HG03139 (cell line): Measurements from ENCODE around the gene RCE1.
"Not testable (repeated sequence)": the region's sequence is repeated elsewhere in the genome, so short reads cannot be mapped to it uniquely, and the experiment has no call there.

ENCODE experiments used
- ATAC-seq: cut with Tn5 transposase; IDR thresholded peaks from one replicate; pipeline ENCODE4 v1.9.1; 2021; ENCODE audit not compliant: unreplicated experiment

The RCE1 gene, protein sequence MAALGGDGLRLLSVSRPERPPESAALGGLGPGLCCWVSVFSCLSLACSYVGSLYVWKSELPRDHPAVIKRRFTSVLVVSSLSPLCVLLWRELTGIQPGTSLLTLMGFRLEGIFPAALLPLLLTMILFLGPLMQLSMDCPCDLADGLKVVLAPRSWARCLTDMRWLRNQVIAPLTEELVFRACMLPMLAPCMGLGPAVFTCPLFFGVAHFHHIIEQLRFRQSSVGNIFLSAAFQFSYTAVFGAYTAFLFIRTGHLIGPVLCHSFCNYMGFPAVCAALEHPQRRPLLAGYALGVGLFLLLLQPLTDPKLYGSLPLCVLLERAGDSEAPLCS

DNA sequence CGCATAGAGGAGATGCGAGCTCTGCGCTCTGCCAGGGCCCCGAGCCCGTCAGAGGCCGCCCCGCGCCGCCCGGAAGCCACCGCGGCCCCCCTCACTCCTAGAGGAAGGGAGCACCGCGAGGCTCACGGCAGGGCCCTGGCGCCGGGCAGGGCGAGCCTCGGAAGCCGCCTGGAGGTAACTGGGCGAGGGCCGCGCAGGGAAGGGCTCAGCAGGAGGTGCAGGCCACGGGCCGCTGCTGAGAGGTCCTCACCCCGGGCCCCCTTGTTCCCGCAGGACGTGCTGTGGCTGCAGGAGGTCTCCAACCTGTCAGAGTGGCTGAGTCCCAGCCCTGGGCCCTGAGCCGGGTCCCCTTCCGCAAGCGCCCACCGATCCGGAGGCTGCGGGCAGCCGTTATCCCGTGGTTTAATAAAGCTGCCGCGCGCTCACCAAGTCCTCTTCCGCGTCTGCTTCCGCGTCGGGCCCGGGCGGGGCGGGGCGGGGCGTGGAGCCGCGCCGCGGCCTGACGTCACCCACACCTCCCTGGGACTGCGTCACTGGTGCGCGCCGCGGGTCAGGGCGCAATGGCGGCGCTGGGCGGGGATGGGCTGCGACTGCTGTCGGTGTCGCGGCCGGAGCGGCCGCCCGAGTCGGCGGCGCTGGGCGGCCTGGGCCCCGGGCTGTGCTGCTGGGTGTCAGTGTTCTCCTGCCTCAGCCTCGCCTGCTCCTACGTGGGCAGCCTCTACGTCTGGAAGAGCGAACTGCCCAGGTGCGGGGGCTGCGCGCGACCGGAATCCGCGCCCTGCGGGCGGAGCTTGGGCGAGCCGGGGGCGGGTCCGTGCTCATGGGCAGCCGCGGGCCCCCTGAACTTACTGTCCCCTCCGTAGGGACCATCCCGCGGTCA lies at the start of gene RCE1:
RCE1 (plus strand) TSS at position 546 of the 880 bp plus-strand sequence; CDS start at position 561, 15 bp downstream.
- peak; percentile 73 for ATAC-seq

DNA sequence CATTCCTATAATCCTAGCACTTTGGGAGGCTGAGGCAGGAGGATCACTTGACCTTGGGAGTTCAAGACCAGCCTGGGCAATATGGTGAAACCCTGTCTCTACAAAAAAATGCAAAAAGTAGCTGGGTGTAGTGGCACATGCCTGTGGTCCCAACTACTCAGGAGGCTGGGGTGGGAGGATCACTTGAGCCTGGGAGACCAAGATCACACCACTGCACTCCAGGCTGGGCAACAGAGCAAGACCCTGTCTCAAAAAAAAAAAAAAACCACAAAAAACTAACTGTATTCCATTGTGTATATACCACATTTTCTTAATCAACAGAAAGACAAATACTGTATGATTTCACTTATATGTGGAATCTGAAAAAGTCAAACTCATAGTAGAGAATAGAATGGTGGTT lies 43.4 kb upstream of the RCE1 start:
- ATAC-seq = not testable (repeated sequence)

DNA sequence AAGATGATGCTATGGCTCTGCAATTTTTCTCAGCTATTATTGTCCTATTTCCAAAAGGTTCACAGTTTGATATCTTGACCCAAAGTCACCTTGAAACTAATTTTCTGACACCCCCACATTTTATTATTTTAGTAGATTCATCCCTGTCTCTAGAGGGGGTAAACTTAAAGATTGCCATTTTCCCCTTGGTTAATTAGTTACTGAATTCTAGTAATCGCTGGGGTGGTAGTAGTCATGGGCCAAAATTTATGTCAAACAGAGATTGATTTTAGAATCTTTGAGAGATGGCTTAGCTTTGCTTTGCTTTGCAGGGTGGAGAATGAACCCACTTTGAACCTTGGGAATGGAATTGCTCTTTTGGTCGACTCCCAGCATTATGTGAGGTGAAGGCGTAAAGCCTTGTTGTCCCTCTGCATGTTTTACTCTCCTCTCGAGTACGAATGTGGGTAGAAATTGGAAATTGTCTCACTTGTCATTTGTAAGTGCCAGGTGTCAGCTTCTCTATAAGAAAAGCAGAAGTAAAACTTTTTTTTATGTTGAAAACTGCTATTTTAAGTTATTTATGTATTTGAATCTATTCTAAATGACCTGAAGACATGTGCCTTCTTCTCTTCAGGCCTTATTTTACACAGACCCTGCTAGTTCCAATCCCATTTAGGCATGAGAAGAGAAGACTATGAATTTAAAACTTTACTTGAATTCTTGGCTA lies 42.4 kb upstream of the RCE1 start:
- no peak for ATAC-seq

DNA sequence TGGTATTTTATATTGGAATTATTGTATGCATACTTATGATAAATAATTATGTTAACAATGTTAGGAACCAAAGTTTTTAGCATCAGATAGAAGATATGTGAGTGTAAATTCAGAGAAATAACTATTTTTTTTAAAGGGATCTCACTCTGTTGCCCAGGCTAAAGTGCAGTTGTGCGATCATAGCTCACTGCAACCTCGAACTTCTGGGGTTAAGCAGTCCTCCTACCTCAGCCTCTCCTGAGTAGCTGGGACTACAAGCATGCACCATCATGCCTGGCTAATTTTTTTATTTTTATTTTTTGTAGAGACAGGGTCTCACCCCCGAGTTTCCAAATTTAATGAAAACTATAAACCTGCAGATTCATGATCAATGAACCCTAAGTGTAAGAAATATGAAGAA lies 33.6 kb upstream of the RCE1 start:
- ATAC-seq = no peak

DNA sequence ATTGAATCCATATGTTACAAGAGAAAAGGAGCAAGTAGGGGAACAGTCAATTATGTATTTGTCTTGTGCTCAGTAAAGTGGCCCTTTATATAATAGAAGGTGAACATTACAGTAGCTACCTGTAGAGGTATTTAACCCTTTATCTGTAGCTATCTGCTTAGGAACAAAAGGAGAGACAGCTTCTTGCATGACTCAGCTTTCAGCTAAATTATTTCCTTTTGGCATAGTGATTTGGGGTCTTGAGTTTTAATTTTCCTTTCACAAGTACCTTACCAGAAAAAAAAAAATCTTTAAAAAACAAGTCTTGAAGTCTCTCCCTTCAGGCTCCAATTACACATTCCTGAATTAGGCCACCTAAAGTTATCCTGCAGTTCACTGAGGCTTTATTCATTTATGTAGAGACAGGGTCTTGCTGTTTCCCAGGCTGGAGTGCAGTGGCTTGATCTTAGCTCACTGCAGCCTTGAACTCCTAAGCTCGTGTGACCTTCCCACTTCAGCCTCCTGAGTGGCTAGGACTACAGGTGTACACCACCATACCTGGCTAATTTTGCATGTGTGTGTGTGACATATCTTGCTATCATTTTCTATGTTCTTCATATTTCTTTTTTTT lies 32.6 kb upstream of the RCE1 start:
- ATAC-seq = no peak

DNA sequence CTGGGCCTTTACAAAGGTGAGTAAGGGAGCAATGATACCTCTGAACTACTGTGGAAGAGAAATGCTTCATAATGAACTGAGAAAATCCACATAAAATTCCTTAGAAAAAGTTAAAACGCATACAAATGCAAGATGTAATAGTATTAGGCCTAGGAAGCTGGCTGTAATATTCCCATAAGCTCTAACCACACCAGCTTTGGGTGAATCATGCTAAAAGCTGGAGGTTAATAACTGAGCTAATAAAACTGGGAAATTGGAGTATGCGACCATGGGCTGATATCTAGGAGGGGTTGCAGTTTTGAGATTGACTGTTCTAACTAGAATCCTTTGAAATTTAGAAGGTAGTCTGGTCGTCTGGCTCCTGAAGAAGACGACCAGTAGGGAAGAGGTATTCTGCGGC lies 28.6 kb upstream of the RCE1 start:
- no peak for ATAC-seq

DNA sequence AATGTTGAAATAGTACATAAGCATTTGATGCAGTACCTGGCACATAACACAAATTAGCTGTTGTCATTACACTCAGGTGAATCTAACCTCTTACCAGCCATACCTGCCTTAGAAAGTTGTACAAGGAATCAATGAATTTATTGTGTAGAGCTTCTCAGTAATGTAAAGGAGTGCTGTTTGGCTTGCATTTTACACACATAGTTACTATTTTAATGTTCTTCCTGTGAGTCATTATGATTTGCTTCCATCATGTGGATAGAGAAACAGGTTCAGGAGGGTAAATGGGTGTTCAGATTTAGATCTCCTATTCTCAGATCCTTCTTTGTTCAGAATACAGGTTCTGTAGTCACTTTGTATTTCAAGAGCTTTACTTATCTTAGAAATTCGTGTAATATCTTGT lies 27.6 kb upstream of the RCE1 start:
- no peak for ATAC-seq

DNA sequence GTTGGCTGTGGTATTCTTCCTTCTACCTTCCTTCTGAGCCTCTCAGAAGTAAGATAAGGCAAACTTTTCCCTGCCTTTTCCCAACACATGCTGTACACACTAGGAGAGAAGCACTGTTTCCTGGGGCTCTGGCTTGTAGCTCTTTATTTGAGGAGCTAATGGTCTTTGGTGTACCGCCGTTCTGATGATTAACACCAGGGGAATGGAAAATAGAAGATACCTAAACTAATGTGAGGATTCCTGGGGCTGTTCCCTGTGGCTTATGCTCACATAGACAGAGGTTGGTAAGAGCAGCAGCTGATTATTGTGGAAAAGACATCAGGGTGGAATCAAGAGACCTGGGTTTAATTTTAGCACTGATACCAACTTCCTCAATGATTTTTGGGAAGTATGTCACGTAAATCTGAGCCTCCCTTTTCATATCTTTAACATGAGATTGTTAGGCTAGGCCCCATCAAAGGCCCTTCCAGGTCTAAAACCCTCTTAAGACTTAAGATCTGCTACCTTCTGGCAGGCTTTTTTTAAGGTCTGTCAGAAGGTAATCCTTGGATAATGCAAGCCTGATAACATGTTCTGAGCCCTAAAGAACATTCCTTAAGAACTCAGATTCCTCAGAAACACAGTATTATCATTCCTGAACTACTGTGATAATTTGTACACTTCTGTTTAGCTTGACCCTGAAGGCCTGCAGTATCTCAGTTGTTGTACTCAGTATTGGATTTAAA lies 24.8 kb upstream of the RCE1 start:
- no peak for ATAC-seq

DNA sequence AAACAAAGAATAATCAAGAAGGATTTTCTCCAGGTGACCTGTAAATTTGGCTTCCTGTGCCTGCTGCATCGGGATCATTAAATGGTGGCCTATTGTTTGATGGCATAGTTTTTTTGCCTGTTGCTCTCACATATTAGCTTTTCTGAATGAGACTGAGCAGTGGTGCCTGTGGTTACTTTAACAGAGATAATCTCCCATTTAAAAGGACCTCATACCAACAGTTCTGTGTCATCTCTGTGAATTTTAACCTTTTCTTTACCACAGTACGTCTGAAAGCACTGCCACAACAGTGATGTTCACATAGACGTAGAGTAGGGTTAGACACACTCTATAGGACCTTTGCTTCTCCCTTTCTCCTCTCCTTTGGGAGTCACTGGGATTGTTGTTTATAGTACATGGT lies 22.9 kb upstream of the RCE1 start:
- no peak for ATAC-seq

DNA sequence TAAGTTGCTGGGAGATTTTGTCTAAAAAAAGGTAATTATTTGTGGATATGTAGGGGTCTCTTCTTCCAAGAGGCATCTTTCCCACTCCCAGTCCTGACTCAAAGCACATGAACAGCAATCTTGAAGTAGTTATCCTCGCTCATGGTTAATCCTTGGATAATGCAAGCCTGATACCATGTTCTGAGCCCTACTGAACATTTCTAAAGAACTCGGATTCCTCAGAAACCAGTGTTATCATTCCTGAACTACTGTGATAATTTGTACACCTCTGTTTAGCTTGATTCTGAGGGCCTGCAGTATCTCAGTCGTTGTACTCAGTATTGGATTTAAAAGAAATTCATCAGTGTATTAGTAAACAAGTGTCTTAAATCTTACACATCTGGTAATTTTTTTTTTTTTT lies 22.3 kb upstream of the RCE1 start:
- ATAC-seq = no peak

DNA sequence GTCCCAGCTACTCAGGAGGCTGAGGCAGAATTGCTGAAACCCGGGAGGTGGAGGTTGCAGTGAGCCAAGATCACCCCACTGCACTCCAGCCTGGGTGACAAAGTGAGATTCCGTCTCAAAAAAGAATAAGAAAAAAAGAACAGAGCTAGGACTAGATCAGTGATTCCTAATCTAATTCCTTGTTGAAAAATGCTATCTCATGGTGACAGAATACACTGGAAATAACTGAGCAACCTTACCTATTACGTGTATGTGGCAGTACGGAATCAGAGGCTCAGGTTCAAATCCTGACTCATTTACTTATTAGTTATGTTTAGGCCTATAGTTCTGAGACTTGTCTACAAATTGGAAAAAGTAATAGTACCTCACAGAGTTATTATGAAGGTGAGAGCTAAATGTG lies 19.5 kb upstream of the RCE1 start:
- ATAC-seq = no peak

DNA sequence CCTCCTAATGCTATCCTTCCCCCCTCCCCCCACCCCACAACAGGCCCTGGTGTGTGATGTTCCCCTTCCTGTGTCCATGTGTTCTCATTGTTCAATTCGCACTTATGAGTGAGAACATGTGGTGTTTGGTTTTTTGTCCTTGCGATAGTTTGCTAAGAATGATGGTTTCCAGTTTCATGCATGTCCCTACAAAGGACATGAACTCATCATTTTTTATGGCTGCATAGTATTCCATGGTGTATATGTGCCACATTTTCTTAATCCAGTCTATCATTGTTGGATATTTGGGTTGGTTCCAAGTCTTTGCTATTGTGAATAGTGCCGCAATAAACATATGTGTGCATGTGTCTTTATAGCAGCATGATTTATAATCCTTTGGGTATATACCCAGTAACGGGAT lies 18.7 kb upstream of the RCE1 start:
- ATAC-seq = not testable (repeated sequence)

DNA sequence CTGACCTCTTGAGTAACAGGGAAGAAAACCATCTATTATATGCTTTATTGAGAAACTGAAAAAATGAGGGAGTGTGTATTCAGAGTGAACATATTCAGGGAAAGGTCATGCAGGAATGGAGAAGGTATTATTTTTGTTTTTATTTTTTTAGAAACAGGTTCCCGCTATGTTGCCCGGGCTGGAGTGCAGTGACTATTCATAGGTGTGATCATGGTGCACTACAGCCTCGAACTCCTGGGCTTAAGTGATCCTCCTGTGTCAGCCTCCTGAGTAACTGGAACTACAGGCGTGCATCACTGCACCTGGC lies 8.7 kb upstream of the RCE1 start:
- no peak for ATAC-seq

DNA sequence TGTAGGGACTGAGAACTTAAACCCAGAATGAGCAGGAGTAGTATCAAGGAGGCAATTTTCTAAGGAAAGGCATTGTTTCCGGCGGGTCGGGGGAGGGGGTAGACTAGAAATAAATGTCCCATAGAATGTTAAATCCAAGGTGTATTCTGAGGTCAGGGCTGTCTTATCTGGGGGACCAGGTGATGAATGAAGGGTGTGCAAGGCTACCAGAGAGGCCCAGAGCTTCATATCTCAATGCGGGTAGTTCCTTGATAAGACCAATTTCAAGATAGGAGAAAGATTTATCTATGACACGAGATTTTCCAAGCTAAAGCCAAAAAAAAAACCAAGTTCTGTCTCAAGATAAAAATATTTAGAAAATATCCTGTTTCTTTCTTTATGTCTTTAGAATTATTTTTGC lies 8.3 kb upstream of the RCE1 start:
- no peak for ATAC-seq

DNA sequence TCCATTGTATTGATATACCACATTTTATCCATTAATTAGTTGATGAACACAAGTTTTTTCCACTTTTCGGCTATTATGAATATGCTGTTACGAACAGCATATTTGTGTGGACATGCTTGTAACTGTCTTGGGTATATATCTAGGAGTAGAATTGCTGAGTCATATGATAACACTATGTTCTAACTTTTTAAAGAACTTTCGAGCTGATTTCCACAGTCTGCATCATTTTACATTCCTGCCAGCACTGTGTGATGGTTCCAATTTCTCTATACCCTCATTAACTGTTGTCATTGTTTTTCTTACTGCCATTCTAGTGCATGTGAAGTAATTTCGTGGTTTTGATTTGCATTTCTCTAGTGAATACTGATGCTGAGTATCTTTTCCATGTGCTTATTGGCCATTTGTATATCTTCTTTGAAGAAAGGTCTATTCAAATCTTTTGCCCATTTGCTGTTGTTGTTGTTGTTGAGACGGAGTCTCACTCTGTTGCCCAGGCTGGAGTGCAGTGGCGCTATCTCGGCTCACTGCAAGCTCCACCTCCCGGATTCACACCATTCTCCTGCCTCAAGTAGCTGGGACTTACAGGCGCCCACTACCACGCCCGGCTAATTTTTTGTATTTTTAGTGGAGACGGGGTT lies 7.4 kb upstream of the RCE1 start:
- ATAC-seq = no peak

DNA sequence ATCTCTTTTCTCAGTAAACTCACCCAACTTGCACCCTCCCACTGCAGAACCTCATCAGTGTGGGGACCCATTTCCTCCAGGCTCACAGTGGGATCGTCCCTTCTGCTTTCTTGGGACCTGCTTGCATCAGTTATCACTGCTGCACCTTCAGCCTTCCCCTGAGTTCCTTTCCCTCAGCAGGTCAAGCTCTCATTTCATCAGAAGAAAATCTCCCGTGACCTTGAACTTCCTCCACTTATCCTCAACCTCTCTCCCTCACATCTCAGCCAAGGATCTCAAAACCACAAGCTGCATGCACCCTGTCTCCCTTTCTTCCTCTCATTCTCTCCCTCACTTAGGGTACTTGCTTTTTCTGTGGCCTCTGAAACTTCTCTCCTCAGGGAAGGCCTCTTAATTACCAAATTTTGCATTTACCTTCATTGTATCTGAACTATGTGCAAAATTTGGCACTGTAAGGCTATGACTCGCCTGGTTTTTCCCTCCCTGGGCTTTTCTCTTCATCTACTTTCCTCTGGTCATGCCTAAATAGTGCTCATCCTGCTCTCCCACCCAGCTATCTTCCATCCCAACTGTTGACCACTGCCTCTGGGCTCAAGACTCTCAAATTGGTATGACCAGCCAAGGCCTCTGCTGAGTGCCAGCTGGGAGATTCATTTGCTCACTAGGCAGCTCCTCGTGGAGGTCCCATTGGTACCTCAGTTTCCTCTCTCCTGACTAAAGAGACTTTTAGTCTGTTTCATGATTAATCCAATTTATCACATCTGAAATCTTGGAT lies 2.7 kb upstream of the RCE1 start:
- no peak for ATAC-seq

DNA sequence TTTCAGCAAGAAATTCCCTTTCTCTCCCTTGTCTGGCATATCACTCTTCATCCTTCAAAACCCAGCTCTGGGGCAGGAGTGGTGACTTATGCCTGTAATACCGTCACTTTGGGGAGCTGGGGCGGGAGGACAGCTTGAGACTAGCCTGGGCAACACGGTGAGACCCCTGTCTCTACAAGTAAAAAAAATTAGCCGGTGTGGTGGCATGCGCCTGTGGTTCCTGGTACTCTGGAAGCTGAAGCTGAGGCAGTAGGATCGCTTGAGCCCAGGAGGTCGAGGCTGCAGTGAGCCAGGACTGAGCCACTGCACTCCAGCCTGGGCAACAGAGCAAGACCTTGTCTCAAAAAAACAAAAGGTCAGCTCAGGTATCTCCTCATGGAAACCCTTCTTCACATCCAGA lies 1.4 kb upstream of the RCE1 start:
- ATAC-seq = no peak

DNA sequence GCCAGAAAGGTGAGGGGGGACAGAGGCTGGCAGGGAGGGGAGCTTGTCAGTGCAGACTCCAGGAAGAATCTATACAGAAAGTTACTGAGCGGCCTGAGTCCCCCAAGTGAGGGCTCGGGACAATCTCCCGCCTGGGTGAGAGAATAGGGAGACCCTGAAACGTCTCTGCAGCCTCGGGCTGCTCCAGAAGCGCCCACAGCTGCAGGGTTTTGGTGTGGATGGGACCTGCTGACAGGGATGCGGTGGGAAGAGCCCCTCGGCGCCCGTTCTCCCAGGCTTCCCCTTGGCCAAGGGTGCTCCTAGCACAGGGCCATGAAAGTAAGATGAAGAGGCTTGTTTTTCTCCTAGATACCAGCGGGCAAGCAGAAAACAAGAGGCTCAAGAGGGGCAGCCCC lies 743 bp upstream of the RCE1 start:
- ATAC-seq = no peak

DNA sequence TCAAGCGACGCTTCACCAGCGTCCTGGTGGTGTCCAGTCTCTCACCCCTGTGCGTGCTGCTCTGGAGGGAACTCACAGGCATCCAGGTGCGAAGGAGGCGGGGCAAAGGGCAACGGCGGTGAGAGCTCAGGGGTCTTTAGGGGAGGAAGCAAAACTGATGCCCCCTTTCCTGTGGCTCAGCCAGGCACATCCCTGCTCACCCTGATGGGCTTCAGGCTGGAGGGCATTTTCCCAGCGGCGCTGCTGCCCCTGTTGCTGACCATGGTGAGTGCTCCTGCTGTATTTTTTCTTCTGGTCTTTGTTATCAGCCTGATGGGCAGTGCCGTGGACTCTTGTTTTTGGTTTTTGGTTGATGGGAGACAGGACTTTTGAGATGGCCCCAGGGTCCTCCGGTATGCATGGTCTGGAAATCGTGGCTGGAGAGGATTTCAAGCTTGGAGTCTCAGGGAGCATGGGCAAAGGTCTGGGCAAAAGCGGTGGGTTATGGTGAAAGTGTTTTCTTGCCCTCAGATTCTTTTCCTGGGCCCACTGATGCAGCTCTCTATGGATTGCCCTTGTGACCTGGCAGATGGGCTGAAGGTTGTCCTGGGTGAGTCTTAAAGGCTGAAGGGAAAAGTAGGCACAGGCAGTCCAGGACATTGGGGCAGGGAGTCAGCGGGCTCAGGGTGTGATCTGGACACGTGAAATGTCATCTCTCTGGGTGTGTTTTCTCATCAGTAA lies 695 bp downstream of the RCE1 start:
- no peak for ATAC-seq
